Endothelial cell (in vitro differentiated cells): ENCODE results near the gene ITIH4. TPM values are rescaled to one million over a fixed set of nuclear protein-coding genes. Genes with fewer than 3 reads are reported as not detected.

Experiments
- DNase-seq: peaks from one replicate; pipeline ENCODE4 v3.0.0; 2021; ENCODE audit warnings: low spot score
- H3K27ac Mint-ChIP-seq: one replicate; pipeline ENCODE4 v1.8.0; 2021; ENCODE audit warnings: mixed read lengths, inconsistent platforms; ENCODE audit not compliant: unreplicated experiment
- H3K27me3 Mint-ChIP-seq: one replicate; pipeline ENCODE4 v1.8.0; 2021; ENCODE audit warnings: mild to moderate bottlenecking, moderate library complexity, mixed read lengths, inconsistent platforms; ENCODE audit not compliant: unreplicated experiment
- H3K36me3 Mint-ChIP-seq: one replicate; pipeline ENCODE4 v1.8.0; 2021; ENCODE audit warnings: mild to moderate bottlenecking, low read depth, mixed read lengths, inconsistent platforms; ENCODE audit not compliant: unreplicated experiment
- H3K4me1 Mint-ChIP-seq: one replicate; pipeline ENCODE4 v1.8.0; 2021; ENCODE audit warnings: mild to moderate bottlenecking, mixed read lengths, inconsistent platforms; ENCODE audit not compliant: unreplicated experiment
- H3K4me3 Mint-ChIP-seq: one replicate; pipeline ENCODE4 v1.8.0; 2021; ENCODE audit warnings: mild to moderate bottlenecking, mixed read lengths, inconsistent platforms; ENCODE audit not compliant: unreplicated experiment
- H3K9me3 Mint-ChIP-seq: one replicate; pipeline ENCODE4 v1.8.0; 2021; ENCODE audit warnings: mixed read lengths, inconsistent platforms; ENCODE audit not compliant: unreplicated experiment
- total RNA-seq: library from RNA; stranded (reverse); fragmentation: NEBNext Ultra II Directional; extraction: Animal tissue kit (Norgen Biotek cat#: 25700); gene quantifications from one replicate; pipeline ENCODE4 v1.2.1, GENCODE V29; 2021; ENCODE audit not compliant: unreplicated experiment
- TF ChIP-seq, protein P1 (sequence below): fragments of 200-600 bp; sonication (generic); IDR thresholded peaks from one replicate; pipeline ENCODE4 v1.5.0; 2021; ENCODE audit warnings: antibody characterized with exemption; ENCODE audit not compliant: unreplicated experiment

ITIH4 gene
- total RNA-seq, 1 donor from 2014 or later, result 8.2 TPM

DNA sequence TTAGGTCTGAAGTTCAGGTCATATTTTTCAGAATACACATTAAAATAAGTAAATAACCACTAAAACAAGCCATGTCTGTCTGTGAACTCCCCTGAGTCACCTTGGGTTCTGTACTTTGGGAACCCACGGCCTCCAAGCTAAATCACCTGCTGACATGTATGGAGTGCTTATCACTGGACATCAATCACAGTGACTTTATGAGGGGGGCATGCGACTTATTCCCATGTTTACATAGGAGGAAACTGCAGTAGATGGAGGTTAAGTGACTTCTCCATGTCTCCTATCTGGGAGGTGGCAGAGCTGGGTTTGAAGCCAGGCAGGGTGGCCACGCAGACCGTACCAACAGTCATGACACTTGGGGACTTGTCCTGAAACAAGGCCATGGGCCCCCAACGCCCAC, 8.1 kb downstream of the ITIH4 start:
- H3K9me3 Mint-ChIP-seq, result no peaks in the 10 kb centered on the region
- TF ChIP-seq, protein P1, sequence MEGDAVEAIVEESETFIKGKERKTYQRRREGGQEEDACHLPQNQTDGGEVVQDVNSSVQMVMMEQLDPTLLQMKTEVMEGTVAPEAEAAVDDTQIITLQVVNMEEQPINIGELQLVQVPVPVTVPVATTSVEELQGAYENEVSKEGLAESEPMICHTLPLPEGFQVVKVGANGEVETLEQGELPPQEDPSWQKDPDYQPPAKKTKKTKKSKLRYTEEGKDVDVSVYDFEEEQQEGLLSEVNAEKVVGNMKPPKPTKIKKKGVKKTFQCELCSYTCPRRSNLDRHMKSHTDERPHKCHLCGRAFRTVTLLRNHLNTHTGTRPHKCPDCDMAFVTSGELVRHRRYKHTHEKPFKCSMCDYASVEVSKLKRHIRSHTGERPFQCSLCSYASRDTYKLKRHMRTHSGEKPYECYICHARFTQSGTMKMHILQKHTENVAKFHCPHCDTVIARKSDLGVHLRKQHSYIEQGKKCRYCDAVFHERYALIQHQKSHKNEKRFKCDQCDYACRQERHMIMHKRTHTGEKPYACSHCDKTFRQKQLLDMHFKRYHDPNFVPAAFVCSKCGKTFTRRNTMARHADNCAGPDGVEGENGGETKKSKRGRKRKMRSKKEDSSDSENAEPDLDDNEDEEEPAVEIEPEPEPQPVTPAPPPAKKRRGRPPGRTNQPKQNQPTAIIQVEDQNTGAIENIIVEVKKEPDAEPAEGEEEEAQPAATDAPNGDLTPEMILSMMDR, result no peak
- H3K27me3 Mint-ChIP-seq, result peaks cover 5% of the 10 kb centered on the region
- DNase-seq, result no peak
- H3K27ac Mint-ChIP-seq, result no peak overlapping the region
- peaks cover 4% of the 10 kb centered on the region for H3K36me3 Mint-ChIP-seq
- no peak overlapping the region for H3K4me3 Mint-ChIP-seq
- H3K4me1 Mint-ChIP-seq, result peaks cover 4% of the 10 kb centered on the region

DNA sequence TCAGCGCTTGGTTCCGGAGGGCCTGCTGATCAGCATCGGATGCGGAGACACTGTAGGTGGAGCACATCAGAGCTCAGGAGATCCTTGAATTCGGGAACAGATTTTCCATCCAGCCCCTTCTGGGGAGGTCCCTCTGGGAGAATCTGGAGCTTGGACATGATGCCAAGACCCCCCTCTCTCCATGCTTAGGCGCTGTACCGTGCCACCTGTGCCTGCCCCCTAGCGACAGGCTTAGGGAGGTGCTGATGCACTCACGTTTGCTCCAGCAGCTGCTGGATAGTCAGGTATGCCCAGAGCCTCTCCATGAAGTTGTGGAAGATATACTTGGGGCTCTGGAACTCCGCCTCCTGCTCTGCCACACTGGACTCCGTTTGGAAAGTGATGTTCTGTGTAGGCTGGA, 9.7 kb downstream of the ITIH4 start:
- Mint-ChIP-seq H3K4me3 (no peak overlapping the region), H3K4me1 (peaks cover 4% of the 10 kb centered on the region), H3K27ac (no peak overlapping the region), H3K36me3 (peaks cover 4% of the 10 kb centered on the region), H3K9me3 (no peaks in the 10 kb centered on the region), H3K27me3 (peaks cover 5% of the 10 kb centered on the region)
- TF ChIP-seq, protein P1, result peak; percentile 73
- peak; percentile 58 for DNase-seq

DNA sequence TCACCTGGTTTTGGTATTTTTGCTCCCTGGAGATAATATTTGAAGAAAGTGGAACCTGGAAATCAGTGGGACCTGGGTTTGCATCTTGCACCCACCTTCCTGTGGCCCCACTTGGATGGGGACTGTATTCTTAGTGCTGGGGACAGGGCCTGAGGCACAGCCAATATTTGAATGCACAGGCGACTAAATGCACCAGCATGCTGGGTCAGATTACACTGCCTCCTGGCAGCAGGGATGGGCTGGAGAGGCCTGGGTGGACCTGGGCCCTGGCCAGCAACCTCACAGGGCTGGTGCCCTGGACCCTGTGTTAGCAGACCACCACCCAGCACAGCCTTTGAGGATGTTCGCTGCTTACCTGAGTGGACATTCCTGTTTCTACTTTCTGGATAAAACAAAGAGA, 10.5 kb downstream of the ITIH4 start:
- H3K9me3 Mint-ChIP-seq, result no peaks in the 10 kb centered on the region
- H3K4me3 Mint-ChIP-seq, result no peak overlapping the region
- H3K27me3 Mint-ChIP-seq, result peaks cover 5% of the 10 kb centered on the region
- H3K36me3 Mint-ChIP-seq, result peaks cover 2% of the 10 kb centered on the region
- H3K27ac Mint-ChIP-seq, result no peak overlapping the region
- H3K4me1 Mint-ChIP-seq, result peaks cover 4% of the 10 kb centered on the region
- no peak for DNase-seq
- TF ChIP-seq, protein P1, result no peak

DNA sequence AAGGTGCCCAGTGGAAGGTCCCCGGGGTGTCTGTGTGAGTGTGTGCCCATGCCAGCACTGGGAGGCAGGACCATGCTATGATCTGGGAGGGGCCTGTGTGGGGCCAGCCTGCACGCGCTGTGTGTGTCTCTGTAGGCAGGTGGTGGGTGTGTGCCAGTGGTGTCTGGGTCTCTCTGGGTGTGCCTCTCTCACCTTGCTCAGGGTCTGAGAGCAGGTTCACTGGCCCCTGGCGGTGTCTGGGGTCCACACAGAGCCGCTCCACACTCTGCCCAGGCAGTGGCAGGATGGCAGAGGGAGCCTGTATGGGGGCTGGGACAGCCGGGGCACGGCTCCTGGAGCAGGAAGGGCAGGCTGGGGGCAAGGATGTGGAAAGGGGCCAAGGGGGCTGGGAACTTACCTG, 12.6 kb downstream of the ITIH4 start:
- Mint-ChIP-seq H3K4me3 (no peak overlapping the region), H3K36me3 (no peaks in the 10 kb centered on the region), H3K9me3 (no peaks in the 10 kb centered on the region), H3K27ac (no peak overlapping the region), H3K4me1 (peaks cover 4% of the 10 kb centered on the region), H3K27me3 (peaks cover 5% of the 10 kb centered on the region)
- no peak for DNase-seq
- TF ChIP-seq, protein P1, result no peak

DNA sequence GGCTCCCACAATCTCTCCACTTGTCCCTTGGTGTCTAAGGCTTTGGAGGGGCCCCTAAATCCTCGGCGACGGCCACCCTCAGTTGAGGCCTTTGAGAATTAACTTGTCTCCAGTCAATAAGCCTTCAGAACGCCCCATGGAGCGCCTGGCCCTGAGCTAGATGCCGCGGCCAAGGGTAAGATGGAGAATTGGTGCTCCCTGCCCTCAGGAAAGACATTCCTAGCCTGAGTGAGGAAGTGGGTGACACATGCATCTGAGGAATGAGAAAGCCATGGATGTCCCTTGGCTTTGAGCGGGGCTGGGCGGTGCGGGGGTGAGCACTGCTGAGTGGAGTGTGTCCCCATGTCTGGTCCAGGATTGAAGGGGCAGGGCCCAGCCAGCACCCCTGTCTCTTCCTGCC, 13.3 kb downstream of the ITIH4 start:
- H3K4me3 Mint-ChIP-seq, result no peak overlapping the region
- no peak overlapping the region for H3K27ac Mint-ChIP-seq
- H3K27me3 Mint-ChIP-seq, result peaks cover 5% of the 10 kb centered on the region
- DNase-seq, result no peak
- TF ChIP-seq, protein P1, result no peak
- peaks cover 4% of the 10 kb centered on the region for H3K4me1 Mint-ChIP-seq
- no peaks in the 10 kb centered on the region for H3K9me3 Mint-ChIP-seq
- H3K36me3 Mint-ChIP-seq, result no peaks in the 10 kb centered on the region
